Measurements from ENCODE around the gene DERL3.

The DERL3 gene

DNA sequence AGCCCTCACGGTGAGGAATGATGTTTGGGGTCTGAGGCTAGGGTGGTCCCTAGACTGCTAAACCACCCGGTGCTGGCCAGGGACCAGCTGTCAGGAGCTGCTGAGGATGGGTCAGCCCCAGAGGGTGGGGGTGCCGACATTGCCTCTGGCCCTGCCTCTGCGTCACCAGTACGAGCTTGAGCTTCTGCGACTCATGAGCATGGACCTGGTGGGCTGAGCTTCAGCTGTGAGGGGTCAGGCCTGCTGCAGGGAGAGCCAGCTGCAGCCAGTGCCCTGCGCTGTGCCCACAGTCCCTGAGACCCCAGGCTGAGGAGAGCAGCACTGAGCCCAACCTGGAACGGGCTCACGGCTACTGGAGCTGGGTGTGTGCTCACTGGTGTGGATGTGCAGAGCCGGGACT is 7.0 kb downstream of the DERL3 start:
- no peak for DNase-seq (ENCODE audit: low read depth, low spot score)

DNA sequence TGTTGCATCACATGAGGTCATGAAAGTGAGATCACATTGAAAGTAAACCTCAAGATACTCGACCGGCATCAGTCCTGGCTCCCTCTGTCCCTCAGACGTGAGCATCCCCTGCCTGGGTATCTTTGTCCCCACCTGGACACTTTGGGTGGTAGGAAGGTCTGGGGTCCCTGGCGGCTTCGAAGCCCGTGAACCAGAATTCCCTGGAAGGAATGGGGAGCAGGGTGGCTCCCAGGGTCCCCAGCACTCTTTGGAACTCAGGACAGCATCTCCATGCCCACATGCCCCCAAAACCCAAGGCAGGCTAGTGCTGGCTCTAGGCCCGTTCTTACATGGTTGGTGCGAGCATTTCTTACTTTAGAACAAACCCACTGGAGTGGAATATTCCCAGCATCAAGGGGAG is 7.5 kb downstream of the DERL3 start:
- no peak for DNase-seq (ENCODE audit: low read depth, low spot score)

DNA sequence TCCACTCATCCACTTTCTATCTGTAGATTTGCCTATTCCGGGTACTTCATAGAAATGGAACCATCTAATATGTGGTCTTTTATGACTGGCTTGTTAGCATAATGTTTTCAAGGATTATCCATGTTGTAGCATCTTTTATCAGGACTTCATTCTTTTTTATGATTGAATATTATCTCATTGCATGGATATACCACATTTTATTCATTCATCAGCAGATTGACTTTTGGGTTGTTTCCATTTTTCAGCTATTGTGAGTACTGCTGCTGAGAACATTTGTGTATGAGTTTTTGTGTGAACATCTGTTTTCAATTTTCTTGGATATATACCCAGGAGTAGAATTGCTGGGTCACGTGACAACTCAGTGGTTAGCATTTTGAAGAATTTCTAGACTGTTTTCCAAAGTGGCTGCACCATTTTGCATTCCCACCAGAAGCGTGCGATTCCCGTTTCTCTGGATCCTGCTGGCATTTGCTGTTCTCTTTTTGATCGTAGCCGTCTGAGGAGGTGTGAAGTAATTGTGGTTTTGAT is 8.9 kb downstream of the DERL3 start:
- peak; percentile 74 for DNase-seq (ENCODE audit: low read depth, low spot score)

DNA sequence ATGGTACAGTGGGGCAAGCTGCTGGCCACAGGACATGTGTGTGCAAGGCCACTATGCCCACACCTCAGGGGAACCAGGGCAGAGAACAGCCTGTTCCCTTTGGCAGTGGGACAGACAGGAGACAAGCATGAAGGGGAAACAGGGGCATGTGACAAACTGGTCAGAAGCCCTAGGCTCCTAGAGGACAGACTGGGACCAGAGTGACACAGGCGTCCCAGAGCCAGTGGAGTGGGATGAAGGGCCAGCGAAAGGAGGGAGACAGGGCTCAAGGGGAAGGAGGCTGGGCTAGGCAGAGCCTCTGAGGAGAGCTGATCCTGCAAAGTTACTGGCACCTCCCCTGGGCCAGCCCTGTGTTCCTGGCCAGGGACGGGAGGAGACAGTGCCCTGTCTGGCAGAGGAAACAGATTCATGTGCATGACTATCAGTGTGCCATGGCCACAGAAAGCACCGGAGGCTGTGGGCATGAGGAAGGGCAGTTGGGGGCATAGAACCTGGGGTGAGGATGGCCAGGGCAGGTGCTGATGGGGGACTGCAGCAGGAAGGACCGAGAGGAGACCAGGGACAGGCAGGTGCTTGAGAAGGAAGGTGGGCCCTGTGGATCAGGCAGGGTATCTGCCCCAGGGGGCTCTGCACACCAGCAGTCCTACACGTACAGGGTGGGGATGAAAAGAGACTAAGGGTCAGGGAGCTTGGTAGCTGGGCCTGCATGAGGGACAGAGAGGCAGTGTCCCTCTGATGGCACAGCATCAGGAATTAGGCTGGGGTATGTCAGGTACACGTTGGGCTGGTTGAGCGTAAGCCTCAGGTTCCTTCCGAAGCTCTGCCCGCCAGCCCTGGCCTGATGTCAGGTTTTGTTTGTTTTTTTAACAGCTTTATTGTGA is 9.8 kb downstream of the DERL3 start:
- DNase-seq (ENCODE audit: low read depth, low spot score) = no peak

DNA sequence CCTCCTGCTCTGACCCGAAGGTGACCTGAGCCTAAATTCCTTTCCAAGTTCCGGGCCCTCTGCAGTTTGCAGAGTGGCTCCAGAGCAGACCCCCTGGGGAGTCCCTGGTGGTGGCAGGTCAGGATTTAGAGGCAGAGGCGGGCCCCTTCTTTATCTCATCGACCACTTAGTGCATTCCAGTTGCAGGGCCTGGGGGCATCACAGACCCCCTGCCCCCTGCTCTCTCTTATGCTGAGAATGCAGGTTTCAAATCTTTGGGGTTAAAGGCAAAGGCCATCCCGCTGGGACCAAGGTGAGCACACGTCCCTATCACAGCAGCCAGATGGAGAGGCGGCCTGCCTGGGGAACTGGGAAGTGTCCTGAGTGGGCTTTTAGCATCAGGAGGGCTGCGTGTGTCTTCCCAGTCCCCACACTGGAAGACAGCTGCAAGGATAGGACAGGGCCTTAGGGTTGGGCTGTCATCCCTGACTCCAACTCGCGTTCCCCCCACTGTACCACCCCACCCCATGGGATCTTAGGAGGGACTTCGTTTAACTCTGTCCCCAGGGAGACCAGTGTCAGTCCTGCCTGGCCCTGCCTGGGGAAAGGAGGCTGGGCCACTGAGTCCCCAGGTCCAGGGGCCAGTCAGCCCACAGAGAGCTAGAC is 11.3 kb downstream of the DERL3 start:
- DNase-seq (ENCODE audit: low read depth, low spot score) = no peak

DNA sequence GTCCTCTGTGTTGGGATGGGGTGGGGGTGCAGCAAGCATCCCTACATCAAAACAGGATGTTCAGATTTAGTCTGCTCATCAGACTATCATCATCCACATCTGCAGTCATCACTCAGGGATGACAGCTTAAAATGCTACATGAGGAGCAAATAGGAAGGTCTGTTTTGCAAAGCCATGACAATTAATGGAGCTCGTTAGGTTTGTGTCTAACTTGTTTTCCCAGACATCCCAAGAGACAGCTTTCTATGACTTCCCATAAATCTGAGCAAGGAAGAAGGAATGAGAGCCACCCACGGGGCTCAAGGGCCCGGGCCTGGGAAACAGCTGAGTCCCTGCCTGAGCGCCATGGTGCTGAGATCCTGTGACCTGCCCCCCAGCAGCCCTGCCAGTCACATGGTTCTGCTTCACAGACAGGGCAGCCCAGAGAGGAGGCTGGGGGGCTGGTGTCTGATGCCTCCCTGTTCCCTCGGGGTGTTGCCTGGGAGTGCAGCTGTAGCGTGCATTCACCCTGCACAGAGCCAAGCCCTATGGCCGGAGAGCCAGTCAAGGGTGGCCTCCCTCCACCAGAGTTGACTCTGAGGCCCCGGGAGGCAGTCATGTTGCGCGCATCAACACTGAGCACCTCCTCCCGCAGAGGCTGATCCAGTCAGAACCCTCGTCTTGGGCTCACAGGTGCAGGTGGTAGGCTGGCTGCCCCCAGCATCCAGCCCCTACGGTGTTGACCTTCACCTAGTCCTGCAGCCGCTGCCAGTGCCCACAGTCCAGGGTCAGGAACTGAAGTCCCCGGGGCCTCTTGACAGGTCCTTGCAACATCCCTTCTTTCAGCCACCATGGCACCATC is 12.1 kb downstream of the DERL3 start:
- peak; percentile 51 for DNase-seq (ENCODE audit: low read depth, low spot score)

DNA sequence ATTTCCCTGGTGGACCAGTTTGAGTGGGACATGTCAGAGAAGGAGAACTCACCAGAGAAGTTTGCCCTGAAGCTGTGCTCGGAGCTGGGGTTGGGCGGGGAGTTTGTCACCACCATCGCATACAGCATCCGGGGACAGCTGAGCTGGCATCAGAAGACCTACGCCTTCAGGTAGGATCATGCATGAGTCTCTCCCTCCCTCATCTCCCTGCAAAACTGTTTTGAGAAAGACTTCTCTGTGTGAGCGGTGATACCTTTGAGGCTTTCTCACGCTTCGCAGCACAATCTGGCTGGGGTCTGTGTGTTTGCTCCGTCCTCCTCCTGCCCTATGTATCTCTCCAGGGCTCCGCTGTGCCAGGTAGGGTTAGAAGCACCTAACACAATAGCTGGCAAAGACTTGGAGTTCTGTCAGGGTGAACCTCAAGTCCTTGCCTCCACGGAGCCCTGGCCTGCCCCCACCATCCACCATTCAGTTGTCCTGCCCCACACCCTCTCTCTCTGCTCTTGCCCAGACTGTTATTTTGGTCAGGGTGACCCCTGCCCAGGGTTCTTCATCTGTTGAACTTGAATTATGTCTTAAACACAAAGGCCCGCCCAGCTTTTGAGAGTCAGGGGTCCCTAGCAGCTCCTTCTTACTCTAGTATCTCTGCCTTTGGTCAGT is 13.4 kb downstream of the DERL3 start:
- no peak for DNase-seq (ENCODE audit: low read depth, low spot score)

DNA sequence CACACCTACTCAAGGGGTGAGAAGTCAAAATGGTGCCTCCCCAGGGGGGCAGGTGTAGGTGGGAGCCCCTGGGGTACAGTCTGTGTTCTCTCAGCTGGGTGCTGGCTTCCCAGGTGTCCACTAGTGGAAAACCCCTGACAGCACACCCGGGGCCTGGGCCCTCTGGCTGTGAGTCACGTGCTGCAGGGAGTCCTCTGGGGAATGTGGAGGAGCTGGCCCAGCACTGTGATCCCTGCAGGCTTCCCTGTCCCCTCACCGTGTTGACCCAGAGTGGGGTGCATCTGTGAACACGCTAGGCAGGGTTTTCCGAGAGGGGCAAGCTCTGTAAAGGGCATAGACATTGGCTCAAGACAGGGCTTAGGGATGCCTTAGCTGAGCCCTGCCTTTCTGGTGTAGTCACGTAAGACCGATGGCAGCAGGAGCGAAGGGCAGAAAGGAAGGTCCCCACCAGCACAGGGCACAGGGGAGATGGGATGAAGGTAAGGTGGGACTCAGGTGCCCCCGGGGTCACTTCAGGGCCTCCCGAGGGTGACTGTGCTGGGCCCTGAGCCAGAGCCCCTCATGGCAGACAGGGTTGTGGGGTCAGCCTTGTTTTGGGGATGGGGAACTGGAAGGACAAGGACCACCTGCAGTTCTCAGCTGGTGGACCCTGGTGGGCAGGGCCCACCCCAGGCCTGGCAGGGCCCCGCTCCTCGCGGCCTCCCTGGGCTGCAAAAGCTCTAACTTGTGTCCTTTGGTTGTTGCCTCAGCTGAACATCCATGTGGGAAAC is 14.1 kb downstream of the DERL3 start:
- DNase-seq (ENCODE audit: low read depth, low spot score) = no peak

DNA sequence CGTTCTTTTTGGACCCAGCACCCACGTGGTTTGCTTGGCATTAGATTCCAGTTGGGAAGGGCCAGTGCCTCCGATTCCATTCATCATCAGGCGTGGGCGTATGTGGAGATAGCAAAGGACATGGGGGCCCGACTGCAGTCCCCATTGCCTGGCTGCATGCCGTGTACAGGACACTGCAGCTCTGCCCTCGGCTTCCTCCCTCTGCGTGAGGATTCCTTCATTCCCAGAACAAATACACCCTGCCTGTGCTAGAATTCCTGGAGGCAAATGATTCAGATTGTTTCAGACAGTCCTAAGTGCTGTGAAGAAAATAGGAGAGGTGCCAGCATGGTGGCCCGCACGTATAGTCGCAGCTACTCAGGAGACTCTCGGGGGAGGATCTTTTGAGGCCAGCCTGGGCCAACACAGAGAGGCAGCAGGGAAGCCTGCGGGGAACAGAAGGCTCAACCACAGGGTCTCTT is 15.4 kb downstream of the DERL3 start:
- no peak for DNase-seq (ENCODE audit: low read depth, low spot score)

DNA sequence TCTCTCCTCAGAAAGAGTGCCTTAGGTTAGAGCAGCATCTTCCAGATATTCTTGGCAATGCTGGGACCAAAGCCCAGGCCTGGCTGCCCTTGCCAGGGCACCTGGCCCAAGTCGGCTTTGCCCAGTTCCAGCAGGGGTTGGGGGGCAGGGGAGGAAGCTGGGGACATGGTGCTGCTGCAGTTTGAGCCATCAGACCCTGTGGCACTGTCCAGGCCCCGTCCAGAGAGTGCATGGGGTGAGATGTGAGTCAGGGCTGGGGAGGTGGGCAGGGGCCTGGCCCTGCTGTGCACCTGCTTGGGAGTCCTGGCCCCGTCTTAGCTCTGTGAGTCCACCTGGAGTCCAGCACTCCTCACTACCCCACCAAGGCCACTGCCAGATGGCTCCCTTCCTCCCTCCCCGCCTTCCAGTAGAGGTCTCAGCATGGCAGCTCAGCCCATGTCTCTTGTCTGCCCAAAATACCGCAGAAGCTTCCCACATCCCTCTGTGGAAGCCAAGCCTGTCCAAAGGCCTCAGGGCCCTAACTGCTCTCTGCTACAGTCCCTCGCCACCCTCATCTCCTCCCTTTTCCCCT is 16.6 kb downstream of the DERL3 start:
- no peak for DNase-seq (ENCODE audit: low read depth, low spot score)

DNA sequence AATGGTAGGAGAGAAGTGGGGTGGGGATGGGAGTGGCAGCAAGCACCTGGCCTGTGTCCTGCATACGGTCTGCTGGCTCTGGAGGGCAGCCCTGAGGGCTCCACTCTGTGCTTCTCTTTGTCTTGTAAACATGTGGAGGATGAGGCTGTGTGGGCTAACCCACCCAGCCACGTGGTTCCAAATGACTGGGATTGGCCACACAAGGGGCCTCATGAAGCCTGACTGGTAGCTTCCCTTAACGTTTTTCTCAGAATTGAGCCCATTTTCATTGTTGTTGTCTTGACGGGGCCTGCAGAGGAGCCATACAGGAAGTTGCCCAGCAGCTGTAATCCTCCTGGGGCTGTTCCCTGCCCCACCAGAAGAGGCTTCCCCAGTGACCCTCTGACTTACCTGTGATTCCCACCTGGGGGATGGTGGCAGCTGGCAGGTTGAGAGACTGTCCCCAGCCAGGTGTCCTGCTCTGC is 18.0 kb downstream of the DERL3 start:
- no peak for DNase-seq (ENCODE audit: low read depth, low spot score)

DNA sequence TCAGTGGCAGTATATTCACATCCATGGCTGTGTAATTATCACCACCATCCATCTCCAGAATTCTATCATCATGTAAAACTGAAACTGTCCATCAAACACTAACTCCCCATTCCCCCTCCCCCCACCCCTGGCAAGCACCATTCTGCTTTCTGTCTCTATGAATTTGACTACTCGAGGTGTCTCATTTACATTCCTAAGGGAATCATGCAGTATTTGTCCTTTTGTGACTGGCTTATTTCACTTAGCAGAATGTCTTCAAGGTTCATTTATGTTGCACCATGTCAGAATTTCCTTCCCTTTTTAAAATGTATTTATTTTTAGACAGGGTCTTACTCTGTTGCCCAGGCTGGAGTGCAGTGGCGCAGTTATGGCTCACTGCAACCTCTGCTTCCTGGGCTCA is 20.3 kb downstream of the DERL3 start:
- DNase-seq (ENCODE audit: low read depth, low spot score) = no peak

DNA sequence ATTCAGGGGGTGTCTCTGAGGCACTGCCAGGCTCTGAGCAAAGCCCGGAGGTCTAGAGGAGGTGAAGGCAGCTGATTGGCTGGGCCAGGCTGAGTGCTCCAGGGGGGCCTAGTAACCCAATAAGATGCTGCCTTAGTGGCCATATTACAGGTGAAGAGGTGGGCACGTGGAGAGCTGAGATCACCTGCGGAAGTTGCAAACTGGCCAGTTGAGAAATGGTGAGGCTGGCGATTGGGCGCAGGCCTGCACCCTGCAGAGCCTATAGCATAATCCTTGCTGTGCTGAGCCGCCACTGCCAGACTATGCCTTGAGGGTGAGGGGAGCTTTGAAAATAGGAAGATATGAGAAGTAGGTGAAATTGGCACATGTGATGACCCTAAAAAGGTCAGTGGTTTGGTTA is 21.7 kb downstream of the DERL3 start:
- no peak for DNase-seq (ENCODE audit: low read depth, low spot score)

DNA sequence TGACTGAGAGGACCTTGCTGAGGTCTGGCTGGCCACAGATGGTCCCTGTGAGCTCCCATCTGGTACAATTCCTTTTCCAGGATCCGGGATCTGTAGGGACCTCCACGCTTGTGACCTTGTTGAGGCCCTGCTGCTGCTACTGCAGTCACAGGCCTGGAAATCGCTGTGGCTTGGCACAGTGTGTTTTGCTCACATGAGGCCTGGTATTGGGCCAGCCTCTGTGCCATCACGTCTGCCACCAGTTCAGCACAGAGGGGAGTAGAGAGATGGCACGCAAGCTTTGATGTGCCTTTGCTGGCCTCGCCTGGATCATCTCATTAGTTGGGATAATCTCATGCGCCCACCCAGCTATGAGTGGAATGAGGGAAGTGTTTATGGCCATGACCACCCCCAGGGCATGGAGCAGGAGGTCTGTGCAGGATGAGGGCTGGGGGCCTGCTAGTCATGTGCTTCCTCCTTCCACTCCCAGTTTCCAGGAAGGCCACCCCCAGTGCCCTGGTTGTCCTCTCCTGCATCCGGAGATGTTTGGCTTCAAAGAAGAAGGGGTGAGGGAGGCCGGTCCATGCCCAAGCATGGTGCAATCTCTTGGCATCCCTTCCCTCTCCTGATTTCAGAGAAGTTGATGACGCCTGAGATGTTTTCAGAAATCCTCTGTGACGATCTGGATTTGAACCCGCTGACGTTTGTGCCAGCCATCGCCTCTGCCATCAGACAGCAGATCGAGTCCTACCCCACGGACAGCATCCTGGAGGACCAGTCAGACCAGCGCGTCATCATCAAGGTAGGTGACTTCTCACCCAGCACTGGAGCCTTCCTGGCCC is 22.4 kb downstream of the DERL3 start:
- DNase-seq (ENCODE audit: low read depth, low spot score) = no peak

DNA sequence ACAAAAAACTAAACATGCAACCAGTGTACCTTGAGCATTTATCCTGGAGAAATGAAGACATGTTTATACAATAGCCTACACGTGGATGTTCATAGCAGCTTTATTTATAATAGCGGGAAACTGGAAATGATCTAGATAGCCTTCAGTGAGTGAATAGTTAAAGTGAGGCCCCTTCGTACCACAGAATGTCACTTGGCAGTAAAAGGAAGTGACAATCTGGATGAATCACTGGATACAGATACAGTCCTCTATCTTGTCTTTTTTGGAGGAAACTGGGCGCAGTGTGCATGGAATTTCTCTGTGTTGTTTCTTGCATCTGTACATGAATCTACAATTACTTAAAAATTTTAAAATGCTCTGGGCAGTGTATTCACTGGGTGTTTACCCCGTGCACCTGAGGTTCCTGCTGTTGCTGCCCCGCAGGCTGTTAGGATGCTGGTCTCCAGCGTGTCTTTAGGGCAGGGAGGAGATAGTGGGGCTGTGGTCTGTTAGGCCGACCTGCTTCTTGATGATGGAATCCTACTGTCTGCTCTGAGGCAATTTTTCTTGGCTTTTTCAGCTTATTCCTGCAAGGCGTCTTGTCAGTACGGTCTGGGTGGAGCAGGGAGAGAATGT is 23.2 kb downstream of the DERL3 start:
- no peak for DNase-seq (ENCODE audit: low read depth, low spot score)

DNA sequence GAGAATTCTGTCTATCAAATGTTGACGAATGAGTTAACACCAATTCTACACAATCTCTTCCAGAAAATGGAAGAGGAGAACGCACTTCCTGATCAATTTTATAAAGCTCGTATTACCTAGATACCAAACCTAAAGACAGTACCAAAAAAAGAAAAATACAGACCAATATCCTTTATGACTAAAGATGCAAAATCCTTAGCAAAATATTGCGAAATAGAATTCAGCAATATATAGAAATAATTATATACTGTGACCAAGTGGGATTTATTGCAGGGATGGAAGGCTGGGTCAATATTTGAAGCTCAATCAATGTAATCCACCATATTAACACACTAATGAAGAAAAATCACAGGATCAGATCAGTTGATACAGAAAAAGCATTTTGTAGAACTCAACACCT is 26.4 kb downstream of the DERL3 start:
- DNase-seq (ENCODE audit: low read depth, low spot score) = no peak

DNA sequence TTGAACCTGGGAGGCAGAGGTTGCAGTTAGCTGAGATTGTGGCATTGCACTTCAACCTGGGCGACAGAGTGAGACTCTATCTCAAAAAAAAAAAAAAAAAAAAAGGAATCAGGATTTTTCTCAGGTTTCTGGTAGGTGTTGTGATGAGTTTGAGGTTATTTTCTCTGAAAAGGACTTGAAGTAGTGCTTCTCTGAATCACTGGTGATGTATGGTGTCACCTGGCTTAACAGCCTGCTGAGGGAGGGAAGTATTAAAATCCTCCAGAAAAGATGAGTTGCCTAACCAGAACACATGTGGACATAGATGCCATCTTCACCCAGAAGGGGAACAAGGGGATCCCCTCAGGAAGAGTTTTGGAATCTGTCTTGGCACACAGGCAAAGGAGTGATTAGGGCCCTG is 32.0 kb downstream of the DERL3 start:
- no peak for DNase-seq (ENCODE audit: low read depth, low spot score)

DNA sequence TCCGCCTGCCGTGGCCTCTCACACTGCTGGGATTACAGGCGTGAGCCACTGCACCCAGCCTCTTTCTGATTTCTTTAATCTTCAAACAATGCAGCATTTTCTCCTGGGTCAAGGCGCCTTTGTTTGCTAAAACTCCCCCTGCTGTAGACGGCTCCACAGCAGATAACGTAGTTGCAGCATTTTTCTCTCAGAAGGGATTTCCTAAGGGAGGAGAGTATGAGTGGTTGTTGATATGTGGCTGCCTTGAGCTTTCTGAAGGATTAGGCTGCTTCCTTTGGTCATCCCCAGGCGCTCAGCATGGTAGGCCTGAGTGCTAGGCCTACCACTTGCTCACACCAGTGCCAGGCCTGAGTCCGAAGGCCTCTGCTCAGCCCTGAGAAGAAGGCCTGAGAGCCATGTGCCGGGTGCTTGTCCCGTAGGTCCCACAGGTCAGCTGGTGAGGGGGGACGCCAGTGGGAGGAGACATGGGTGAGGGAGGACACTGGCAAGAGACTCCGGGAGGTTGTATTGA is 34.0 kb downstream of the DERL3 start:
- no peak for DNase-seq (ENCODE audit: low read depth, low spot score)

Measured in smooth muscle cell of the brain vasculature (primary cell).